Hematopoietic multipotent progenitor cell treated with erythropoietin and hydrocortisone succinate and interleukin-3 and kit ligand, for 6 days (in vitro differentiated cells): ENCODE measurements around the gene NDUFAF7.
"Not testable (repeated sequence)": the region's sequence is repeated elsewhere in the genome, so short reads cannot be mapped to it uniquely, and the experiment has no call there.

ENCODE experiments used
- DNase-seq: peaks from one replicate; pipeline ENCODE4 v3.0.0-alpha.2; 2015

Gene NDUFAF7

GRCh38 chr2:37283207-37283606 lies 51.7 kb downstream of the NDUFAF7 start:
- no peak for DNase-seq

DNA sequence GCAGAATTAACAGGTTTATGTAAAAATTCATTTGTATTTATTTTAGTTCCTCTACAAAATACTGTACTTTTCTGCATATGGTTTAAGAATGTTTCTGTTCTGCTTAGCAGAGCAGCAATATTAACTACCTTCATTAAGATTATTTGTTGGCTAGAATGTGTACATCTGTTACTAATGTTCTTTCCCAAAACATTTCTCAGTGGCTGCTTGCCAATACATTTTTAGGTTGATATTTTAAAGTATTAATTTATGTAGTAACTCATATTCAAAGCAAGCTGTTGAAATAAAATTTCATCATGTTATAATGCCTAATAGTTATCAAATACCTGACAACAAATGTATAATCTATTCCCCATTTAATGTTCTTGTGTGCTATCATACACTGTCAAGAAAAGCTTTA lies 52.9 kb downstream of the NDUFAF7 start:
- no peak for DNase-seq

DNA sequence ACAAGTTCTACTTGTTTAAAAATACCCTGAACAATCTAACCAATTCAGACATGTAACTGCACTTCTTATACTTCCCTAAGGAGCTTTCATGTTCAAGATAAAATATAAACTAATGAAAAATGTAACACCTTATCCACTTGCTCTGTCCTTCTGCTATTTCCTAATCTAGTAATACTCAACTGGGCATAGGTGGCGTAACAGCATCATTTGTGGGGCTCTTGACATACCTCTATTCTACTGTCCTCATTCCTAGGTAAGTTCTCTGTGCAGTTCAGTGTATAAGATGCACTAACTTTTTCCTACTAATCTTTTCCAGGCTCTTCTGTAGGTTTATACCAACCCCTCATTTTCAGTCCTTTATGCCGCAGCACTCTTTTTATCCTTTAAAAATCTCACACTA lies 56.5 kb downstream of the NDUFAF7 start:
- peak; percentile 34 for DNase-seq

GRCh38 chr2:37291680-37292079 lies 60.2 kb downstream of the NDUFAF7 start:
- DNase-seq, result no peak

DNA sequence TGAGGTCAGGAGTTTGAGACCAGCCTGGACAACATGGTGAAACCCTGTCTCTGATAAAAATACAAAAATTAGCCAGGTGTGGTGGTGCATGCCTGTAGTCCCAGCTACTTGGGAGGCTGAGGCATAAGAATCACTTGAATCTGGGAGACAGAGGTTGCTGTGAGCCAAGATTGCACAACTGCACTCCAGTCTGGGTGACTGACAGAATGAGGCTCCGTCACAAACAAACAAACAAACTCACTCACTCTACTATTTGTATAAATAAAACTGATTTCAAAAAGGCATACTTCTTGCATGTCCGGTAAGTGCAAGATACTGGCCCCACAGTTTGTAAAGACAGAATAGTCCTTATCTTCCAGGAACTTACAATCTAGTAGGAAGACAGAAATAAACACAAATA lies 63.4 kb downstream of the NDUFAF7 start:
- DNase-seq, result not testable (repeated sequence)

GRCh38 chr2:37295469-37296073 lies 64.1 kb downstream of the NDUFAF7 start:
- DNase-seq, result no peak

GRCh38 chr2:37297632-37298031 lies 66.2 kb downstream of the NDUFAF7 start:
- no peak for DNase-seq
